Lower leg skin (tissue), 3 donors: Measurements from ENCODE around the gene GAS7.

Experiments
- CTCF ChIP-seq, 3 donors: fragments of 450-650 bp; IDR thresholded peaks; one replicate each; pipeline ENCODE4 v1.5.1; 2016; ENCODE audit warnings: antibody characterized with exemption in 3 of 3, mild to moderate bottlenecking in 3 of 3, moderate library complexity in 2 of 3
- POLR2A ChIP-seq, 2 donors: fragments of 450-650 bp; IDR thresholded peaks; one replicate each; pipeline ENCODE4 v1.6.1; 2016 to 2017; ENCODE audit warnings: antibody characterized with exemption in 2 of 2, mild to moderate bottlenecking in 1 of 2, moderate library complexity in 1 of 2

GRCh38 chr17:9937241-9937761, 261.1 kb downstream of the GAS7 start:
- no peak for TF ChIP-seq CTCF (IDR thresholded peaks at IDR 0.05)
- TF ChIP-seq POLR2A (IDR thresholded peaks at IDR 0.05), result no peak
